ENCODE measurements around the gene SUN1.

GRCh38 chr7:842431-843031 lies 10.3 kb downstream of the SUN1 start:
- no peak for TF ChIP-seq CTCF (conservative IDR thresholded peaks at IDR 0.05; ENCODE audit: low read depth in 2 of 2)
- TF ChIP-seq JUNB (IDR thresholded peaks at IDR 0.05; ENCODE audit: unreplicated experiment): no peak
- no peak for TF ChIP-seq EZH2 (IDR thresholded peaks at IDR 0.05; ENCODE audit: low read depth, unreplicated experiment)
- no peak for TF ChIP-seq POLR2AphosphoS5 (IDR thresholded peaks at IDR 0.05; ENCODE audit: low read depth)
- no peak for TF ChIP-seq NANOG (IDR thresholded peaks at IDR 0.05; ENCODE audit: borderline replicate concordance)
- no peak for TF ChIP-seq STAT1 (IDR thresholded peaks at IDR 0.05; ENCODE audit: unreplicated experiment)
- no peak for TF ChIP-seq REST (IDR thresholded peaks at IDR 0.05; ENCODE audit: unreplicated experiment)
- TF ChIP-seq EZH2phosphoT487 (IDR thresholded peaks at IDR 0.05; ENCODE audit: unreplicated experiment): no peak
- TF ChIP-seq ZNF331 (CRISPR knock-in tag; IDR thresholded peaks at IDR 0.05; ENCODE audit: low read depth): no peak
- TF ChIP-seq ZNF114 (CRISPR knock-in tag; IDR thresholded peaks at IDR 0.05): no peak
- no peak for TF ChIP-seq ZNF462 (CRISPR knock-in tag; IDR thresholded peaks at IDR 0.05)
- no peak for TF ChIP-seq CREB1 (CRISPR knock-in tag; IDR thresholded peaks at IDR 0.05; ENCODE audit: low read depth)

All from GM23338 (cell line).